Nephron progenitor cell (in vitro differentiated cells): Measurements from ENCODE around the gene CHRNB2.

ENCODE experiments used
- DNase-seq: peaks from one replicate; pipeline ENCODE4 v3.0.0; 2021
- H3K27ac Mint-ChIP-seq: 2 replicates; pipeline ENCODE4 v1.8.0; 2021; ENCODE audit warnings: mild to moderate bottlenecking, moderate library complexity, mixed read lengths
- H3K27me3 Mint-ChIP-seq: 2 replicates; pipeline ENCODE4 v1.8.0; 2021; ENCODE audit warnings: mild to moderate bottlenecking, low read depth, mixed read lengths; ENCODE audit not compliant: poor library complexity
- H3K36me3 Mint-ChIP-seq: 2 replicates; pipeline ENCODE4 v1.8.0; 2021; ENCODE audit warnings: low read depth, mixed read lengths
- H3K4me1 Mint-ChIP-seq: 2 replicates; pipeline ENCODE4 v1.8.0; 2021; ENCODE audit warnings: mixed read lengths
- H3K4me3 Mint-ChIP-seq: 2 replicates; pipeline ENCODE4 v1.8.0; 2021; ENCODE audit warnings: mild to moderate bottlenecking, moderate library complexity, mixed read lengths
- H3K9me3 Mint-ChIP-seq: 2 replicates; pipeline ENCODE4 v1.8.0; 2021; ENCODE audit warnings: mild to moderate bottlenecking, moderate library complexity, mixed read lengths
- TF ChIP-seq, protein P1 (sequence below): fragments of 200-600 bp; sonication (generic); IDR thresholded peaks from 2 replicates; pipeline ENCODE4 v1.5.0; 2021; ENCODE audit warnings: antibody characterized with exemption

CHRNB2 gene

GRCh38 chr1:154620751-154621150 lies 53.2 kb downstream of the CHRNB2 start:
- TF ChIP-seq, protein P1, sequence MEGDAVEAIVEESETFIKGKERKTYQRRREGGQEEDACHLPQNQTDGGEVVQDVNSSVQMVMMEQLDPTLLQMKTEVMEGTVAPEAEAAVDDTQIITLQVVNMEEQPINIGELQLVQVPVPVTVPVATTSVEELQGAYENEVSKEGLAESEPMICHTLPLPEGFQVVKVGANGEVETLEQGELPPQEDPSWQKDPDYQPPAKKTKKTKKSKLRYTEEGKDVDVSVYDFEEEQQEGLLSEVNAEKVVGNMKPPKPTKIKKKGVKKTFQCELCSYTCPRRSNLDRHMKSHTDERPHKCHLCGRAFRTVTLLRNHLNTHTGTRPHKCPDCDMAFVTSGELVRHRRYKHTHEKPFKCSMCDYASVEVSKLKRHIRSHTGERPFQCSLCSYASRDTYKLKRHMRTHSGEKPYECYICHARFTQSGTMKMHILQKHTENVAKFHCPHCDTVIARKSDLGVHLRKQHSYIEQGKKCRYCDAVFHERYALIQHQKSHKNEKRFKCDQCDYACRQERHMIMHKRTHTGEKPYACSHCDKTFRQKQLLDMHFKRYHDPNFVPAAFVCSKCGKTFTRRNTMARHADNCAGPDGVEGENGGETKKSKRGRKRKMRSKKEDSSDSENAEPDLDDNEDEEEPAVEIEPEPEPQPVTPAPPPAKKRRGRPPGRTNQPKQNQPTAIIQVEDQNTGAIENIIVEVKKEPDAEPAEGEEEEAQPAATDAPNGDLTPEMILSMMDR: no peak
- Mint-ChIP-seq H3K4me3 (no peak overlapping the region), H3K9me3 (no peaks in the 10 kb centered on the region), H3K4me1 (peaks cover 5% of the 10 kb centered on the region), H3K27me3 (no peaks in the 10 kb centered on the region), H3K27ac (no peak overlapping the region), H3K36me3 (peaks cover 7% of the 10 kb centered on the region)
- DNase-seq: no peak

GRCh38 chr1:154621875-154622274 lies 54.3 kb downstream of the CHRNB2 start:
- no peak for DNase-seq
- TF ChIP-seq, protein P1: no peak
- no peaks in the 10 kb centered on the region for H3K27me3 Mint-ChIP-seq
- H3K4me3 Mint-ChIP-seq: no peak overlapping the region
- H3K27ac Mint-ChIP-seq: peak overlapping the region; percentile 55
- peaks cover 14% of the 10 kb centered on the region for H3K4me1 Mint-ChIP-seq
- peaks cover 7% of the 10 kb centered on the region for H3K36me3 Mint-ChIP-seq
- no peaks in the 10 kb centered on the region for H3K9me3 Mint-ChIP-seq

- no peaks in the 10 kb centered on the region for H3K9me3 Mint-ChIP-seq
- no peak overlapping the region for H3K27ac Mint-ChIP-seq
- H3K27me3 Mint-ChIP-seq: no peaks in the 10 kb centered on the region
- TF ChIP-seq, protein P1: no peak
- no peak overlapping the region for H3K4me3 Mint-ChIP-seq
- no peak for DNase-seq
- H3K4me1 Mint-ChIP-seq: peaks cover 17% of the 10 kb centered on the region
- H3K36me3 Mint-ChIP-seq: peaks cover 7% of the 10 kb centered on the region
These were observed 55.0 kb downstream of the CHRNB2 start for GRCh38 chr1:154622503-154623039.

DNA sequence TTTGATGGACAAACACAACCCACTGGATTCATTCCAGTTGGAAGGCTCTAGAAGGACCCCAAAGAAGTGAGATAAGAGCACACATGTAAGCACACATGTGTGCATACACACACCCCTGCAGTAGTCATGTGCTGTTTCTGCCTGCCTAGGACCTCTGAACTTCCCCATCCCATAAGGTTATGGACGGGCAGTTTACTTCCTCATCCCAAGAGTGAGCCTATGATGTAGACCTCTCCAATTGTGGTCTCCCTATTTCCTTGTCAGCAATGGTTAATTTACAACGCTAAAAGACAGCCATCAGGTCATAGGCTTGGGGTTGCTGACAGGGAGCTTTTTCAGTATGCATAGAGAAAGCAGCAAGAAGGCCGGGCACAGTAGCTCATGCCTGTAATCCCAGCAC lies 55.8 kb downstream of the CHRNB2 start:
- H3K4me3 Mint-ChIP-seq: no peak overlapping the region
- no peak overlapping the region for H3K27ac Mint-ChIP-seq
- TF ChIP-seq, protein P1: no peak
- no peaks in the 10 kb centered on the region for H3K27me3 Mint-ChIP-seq
- DNase-seq: no peak
- peaks cover 17% of the 10 kb centered on the region for H3K4me1 Mint-ChIP-seq
- peaks cover 3% of the 10 kb centered on the region for H3K9me3 Mint-ChIP-seq
- peaks cover 7% of the 10 kb centered on the region for H3K36me3 Mint-ChIP-seq

DNA sequence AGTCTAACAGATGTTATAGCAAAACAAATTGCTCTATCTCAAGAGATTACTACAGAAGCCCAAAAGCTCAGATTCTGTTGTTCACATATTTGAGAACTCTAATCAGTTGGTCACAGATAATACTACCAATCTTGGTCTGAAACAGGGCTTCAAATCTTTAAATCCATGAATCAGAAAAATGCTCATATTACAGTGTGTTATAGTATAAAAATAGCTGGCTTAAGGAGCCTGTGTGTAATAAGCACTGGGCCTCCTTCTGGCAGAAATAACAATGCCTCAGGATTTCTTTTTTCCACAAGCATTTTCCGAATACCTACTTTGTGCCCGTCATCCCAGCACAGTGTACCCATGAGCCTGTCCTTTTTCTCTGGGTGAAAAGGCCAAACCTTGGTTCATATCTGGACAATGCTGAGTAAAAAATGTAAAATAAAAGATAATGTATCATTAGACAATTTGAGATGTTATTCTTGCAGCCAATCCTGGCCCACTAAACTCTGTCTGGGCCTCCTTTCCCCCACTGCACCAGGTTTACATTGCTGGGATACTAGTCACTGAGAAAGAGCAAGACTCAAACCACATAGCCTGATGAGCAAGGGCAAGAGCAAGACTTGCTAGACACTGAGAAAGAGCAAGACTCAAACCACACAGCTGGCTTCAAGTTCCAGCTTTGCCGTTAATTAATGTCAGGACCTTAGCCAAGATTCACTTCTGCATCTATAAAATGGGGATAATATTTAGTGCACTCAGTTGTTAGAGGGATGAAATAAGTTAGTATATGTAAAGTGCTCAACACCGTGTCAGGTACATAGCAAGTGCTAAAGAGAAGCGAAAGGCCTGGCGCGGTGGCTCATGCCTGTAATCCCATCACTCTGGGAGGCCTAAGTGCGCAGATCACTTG lies 57.4 kb downstream of the CHRNB2 start:
- peaks cover 20% of the 10 kb centered on the region for H3K9me3 Mint-ChIP-seq
- H3K4me3 Mint-ChIP-seq: peak overlapping the region; percentile 23
- H3K27ac Mint-ChIP-seq: no peak overlapping the region
- TF ChIP-seq, protein P1: no peak
- peaks cover 17% of the 10 kb centered on the region for H3K4me1 Mint-ChIP-seq
- no peak for DNase-seq
- peaks cover 22% of the 10 kb centered on the region for H3K36me3 Mint-ChIP-seq
- peaks cover 7% of the 10 kb centered on the region for H3K27me3 Mint-ChIP-seq
